ENCODE results near the gene MFSD2A. TPM values are rescaled to one million over a fixed set of nuclear protein-coding genes. Genes with fewer than 3 reads are reported as not detected.
"Not testable (repeated sequence)": the region's sequence is repeated elsewhere in the genome, so short reads cannot be mapped to it uniquely, and the experiment has no call there.

The MFSD2A gene
- total and polyA plus RNA-seq, 4 donors = 15.7 to 42.9 (median 27.7) TPM

GRCh38 chr1:39995973-39996393 lies 41.0 kb downstream of the MFSD2A start:
- Histone ChIP-seq H3K27me3 (ENCODE audit: control insufficient read depth, insufficient read depth, low read length) (no peaks in the 10 kb centered on the region), H3K36me3 (ENCODE audit: control insufficient read depth, insufficient read depth, low read length) (no peaks in the 10 kb centered on the region), H3K4me3 (ENCODE audit: low read depth, low read length) (no peak overlapping the region), H3K9me3 (ENCODE audit: control insufficient read depth, insufficient read depth, low read length) (no peaks in the 10 kb centered on the region), H3K27ac (ENCODE audit: low read depth, low read length) (no peak overlapping the region), H3K4me1 (ENCODE audit: control insufficient read depth, insufficient read depth, low read length) (no peaks in the 10 kb centered on the region)
- WGBS (ENCODE audit: insufficient coverage) = 50% methylated on average over 1 of the region's 1 CpG
- DNase-seq (ENCODE audit: low read depth in 4 of 6, low spot score in 6 of 6) = peak in 1 of 6 donors; percentile 6

GRCh38 chr1:39996396-39997004 lies 41.6 kb downstream of the MFSD2A start:
- Histone ChIP-seq H3K9me3 (ENCODE audit: control insufficient read depth, insufficient read depth, low read length) (no peaks in the 10 kb centered on the region), H3K4me3 (ENCODE audit: low read depth, low read length) (no peak overlapping the region), H3K27me3 (ENCODE audit: control insufficient read depth, insufficient read depth, low read length) (no peaks in the 10 kb centered on the region), H3K4me1 (ENCODE audit: control insufficient read depth, insufficient read depth, low read length) (no peaks in the 10 kb centered on the region), H3K36me3 (ENCODE audit: control insufficient read depth, insufficient read depth, low read length) (no peaks in the 10 kb centered on the region), H3K27ac (ENCODE audit: low read depth, low read length) (no peak overlapping the region)
- DNase-seq (ENCODE audit: low read depth in 4 of 6, low spot score in 6 of 6) = no peak

- Histone ChIP-seq H3K27me3 (ENCODE audit: control insufficient read depth, insufficient read depth, low read length) (no peaks in the 10 kb centered on the region), H3K9me3 (ENCODE audit: control insufficient read depth, insufficient read depth, low read length) (no peaks in the 10 kb centered on the region), H3K36me3 (ENCODE audit: control insufficient read depth, insufficient read depth, low read length) (no peaks in the 10 kb centered on the region), H3K4me3 (ENCODE audit: low read depth, low read length) (no peak overlapping the region), H3K4me1 (ENCODE audit: control insufficient read depth, insufficient read depth, low read length) (no peaks in the 10 kb centered on the region), H3K27ac (ENCODE audit: low read depth, low read length) (no peak overlapping the region)
- WGBS (ENCODE audit: insufficient coverage) = no CpG with 5 or more reads among the region's 2 CpGs
- no peak for DNase-seq (ENCODE audit: low read depth in 4 of 6, low spot score in 6 of 6)
These were observed 46.5 kb downstream of the MFSD2A start for GRCh38 chr1:40001456-40001855.

GRCh38 chr1:40003156-40004093 lies 48.5 kb downstream of the MFSD2A start:
- H3K27me3 ChIP-seq (ENCODE audit: control insufficient read depth, insufficient read depth, low read length) = no peaks in the 10 kb centered on the region
- H3K27ac ChIP-seq (ENCODE audit: low read depth, low read length) = no peak overlapping the region
- H3K36me3 ChIP-seq (ENCODE audit: control insufficient read depth, insufficient read depth, low read length) = no peaks in the 10 kb centered on the region
- H3K4me3 ChIP-seq (ENCODE audit: low read depth, low read length) = no peak overlapping the region
- DNase-seq (ENCODE audit: low read depth in 4 of 6, low spot score in 6 of 6) = no peak
- H3K9me3 ChIP-seq (ENCODE audit: control insufficient read depth, insufficient read depth, low read length) = no peaks in the 10 kb centered on the region
- WGBS (ENCODE audit: insufficient coverage) = 82% methylated on average over 2 of the region's 10 CpGs
- H3K4me1 ChIP-seq (ENCODE audit: control insufficient read depth, insufficient read depth, low read length) = no peaks in the 10 kb centered on the region

- 89% methylated on average over 1 of the region's 2 CpGs for WGBS (ENCODE audit: insufficient coverage)
- Histone ChIP-seq H3K27ac (ENCODE audit: low read depth, low read length) (no peak overlapping the region), H3K4me3 (ENCODE audit: low read depth, low read length) (no peak overlapping the region), H3K9me3 (ENCODE audit: control insufficient read depth, insufficient read depth, low read length) (no peaks in the 10 kb centered on the region), H3K36me3 (ENCODE audit: control insufficient read depth, insufficient read depth, low read length) (no peaks in the 10 kb centered on the region), H3K27me3 (ENCODE audit: control insufficient read depth, insufficient read depth, low read length) (no peaks in the 10 kb centered on the region), H3K4me1 (ENCODE audit: control insufficient read depth, insufficient read depth, low read length) (no peaks in the 10 kb centered on the region)
- DNase-seq (ENCODE audit: low read depth in 4 of 6, low spot score in 6 of 6) = peak in 1 of 6 donors; percentile 83
These were observed 49.9 kb downstream of the MFSD2A start for GRCh38 chr1:40004857-40005256.

GRCh38 chr1:40007481-40008034 lies 52.6 kb downstream of the MFSD2A start:
- H3K4me1 ChIP-seq (ENCODE audit: control insufficient read depth, insufficient read depth, low read length); H3K36me3 ChIP-seq (ENCODE audit: control insufficient read depth, insufficient read depth, low read length); H3K4me3 ChIP-seq (ENCODE audit: low read depth, low read length); H3K27ac ChIP-seq (ENCODE audit: low read depth, low read length); H3K9me3 ChIP-seq (ENCODE audit: control insufficient read depth, insufficient read depth, low read length); H3K27me3 ChIP-seq (ENCODE audit: control insufficient read depth, insufficient read depth, low read length); DNase-seq (ENCODE audit: low read depth in 4 of 6, low spot score in 6 of 6): not testable (repeated sequence)
- WGBS (ENCODE audit: insufficient coverage) = no CpG with 5 or more reads among the region's 3 CpGs

- 100% methylated on average over 1 of the region's 3 CpGs for WGBS (ENCODE audit: insufficient coverage)
- no peak overlapping the region for H3K4me3 ChIP-seq (ENCODE audit: low read depth, low read length)
- no peaks in the 10 kb centered on the region for H3K36me3 ChIP-seq (ENCODE audit: control insufficient read depth, insufficient read depth, low read length)
These were observed 56.3 kb downstream of the MFSD2A start for GRCh38 chr1:40011198-40011597.

GRCh38 chr1:40014253-40014706 lies 59.3 kb downstream of the MFSD2A start:
- WGBS (ENCODE audit: insufficient coverage) = 88% methylated on average over 3 of the region's 3 CpGs
- no peak for DNase-seq (ENCODE audit: low read depth in 4 of 6, low spot score in 6 of 6)
- no peak overlapping the region for H3K4me3 ChIP-seq (ENCODE audit: low read depth, low read length)
- no peak overlapping the region for H3K27ac ChIP-seq (ENCODE audit: low read depth, low read length)
- no peaks in the 10 kb centered on the region for H3K4me1 ChIP-seq (ENCODE audit: control insufficient read depth, insufficient read depth, low read length)
- no peaks in the 10 kb centered on the region for H3K36me3 ChIP-seq (ENCODE audit: control insufficient read depth, insufficient read depth, low read length)
- H3K27me3 ChIP-seq (ENCODE audit: control insufficient read depth, insufficient read depth, low read length) = no peaks in the 10 kb centered on the region
- no peaks in the 10 kb centered on the region for H3K9me3 ChIP-seq (ENCODE audit: control insufficient read depth, insufficient read depth, low read length)

More at GRCh38 chr1:40011198-40011597, 56.3 kb downstream of the MFSD2A start:
- Histone ChIP-seq H3K4me1 (ENCODE audit: control insufficient read depth, insufficient read depth, low read length) (no peaks in the 10 kb centered on the region), H3K27me3 (ENCODE audit: control insufficient read depth, insufficient read depth, low read length) (no peaks in the 10 kb centered on the region), H3K9me3 (ENCODE audit: control insufficient read depth, insufficient read depth, low read length) (no peaks in the 10 kb centered on the region), H3K27ac (ENCODE audit: low read depth, low read length) (no peak overlapping the region)
- no peak for DNase-seq (ENCODE audit: low read depth in 4 of 6, low spot score in 6 of 6)

- Histone ChIP-seq H3K4me3 (ENCODE audit: low read depth, low read length) (no peak overlapping the region), H3K9me3 (ENCODE audit: control insufficient read depth, insufficient read depth, low read length) (no peaks in the 10 kb centered on the region), H3K27me3 (ENCODE audit: control insufficient read depth, insufficient read depth, low read length) (no peaks in the 10 kb centered on the region), H3K27ac (ENCODE audit: low read depth, low read length) (no peak overlapping the region), H3K4me1 (ENCODE audit: control insufficient read depth, insufficient read depth, low read length) (no peaks in the 10 kb centered on the region), H3K36me3 (ENCODE audit: control insufficient read depth, insufficient read depth, low read length) (no peaks in the 10 kb centered on the region)
- 83% methylated on average over 4 of the region's 10 CpGs for WGBS (ENCODE audit: insufficient coverage)
- no peak for DNase-seq (ENCODE audit: low read depth in 4 of 6, low spot score in 6 of 6)
These were observed 60.1 kb downstream of the MFSD2A start for GRCh38 chr1:40014812-40015594.
